BE2C (cell line): ENCODE results near the gene PLCB1.

ENCODE experiments used
- DNase-seq: peaks from one replicate; pipeline ENCODE4 v3.0.0-alpha.2; 2020
- H3K27me3 ChIP-seq: fragments of 250-450 bp; sonication (Bioruptor Pico); 2 replicates; pipeline ENCODE4 v1.5.1; 2020; ENCODE audit warnings: mild to moderate bottlenecking
- H3K36me3 ChIP-seq: fragments of 250-450 bp; sonication (Bioruptor Pico); 2 replicates; pipeline ENCODE4 v1.5.1; 2020; ENCODE audit warnings: mild to moderate bottlenecking
- H3K4me1 ChIP-seq: fragments of 250-450 bp; sonication (Bioruptor Pico); 2 replicates; pipeline ENCODE4 v1.5.1; 2020
- H3K4me3 ChIP-seq: 2 replicates; pipeline ENCODE4 v1.5.1; 2011; ENCODE audit warnings: low read depth, low read length
- H3K9me3 ChIP-seq: fragments of 250-450 bp; sonication (Bioruptor Pico); 2 replicates; pipeline ENCODE4 v1.5.1; 2020
- CTCF ChIP-seq: IDR thresholded peaks from 2 replicates; pipeline ENCODE4 v1.5.1; 2012; ENCODE audit warnings: mild to moderate bottlenecking, low read depth, low read length

Gene PLCB1

DNA sequence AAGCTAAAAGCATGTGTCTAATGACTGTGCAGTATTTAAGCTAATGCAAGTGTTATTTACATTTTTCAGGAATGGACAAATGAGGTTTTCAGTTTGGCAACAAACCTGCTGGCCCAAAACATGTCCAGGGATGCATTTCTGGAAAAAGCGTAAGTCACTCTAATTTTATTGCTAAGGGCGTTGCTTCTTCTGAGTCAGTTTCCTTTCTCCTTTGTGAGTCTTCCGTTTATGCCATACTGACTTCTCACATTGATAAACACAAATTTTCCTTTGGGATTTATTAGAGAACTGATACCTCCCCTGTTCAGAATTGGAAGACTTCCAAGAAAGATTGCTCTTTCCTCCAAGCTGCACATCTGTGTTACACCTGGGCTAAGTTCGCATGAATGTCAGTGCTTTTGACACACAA lies 514.0 kb downstream of the PLCB1 start:
- peaks cover 6% of the 10 kb centered on the region; the same call in 1 of the 2 replicates for H3K4me1 ChIP-seq
- no peak overlapping the region for H3K4me3 ChIP-seq
- no peaks in the 10 kb centered on the region for H3K27me3 ChIP-seq
- no peak for TF ChIP-seq CTCF
- H3K36me3 ChIP-seq, result peaks cover 7% of the 10 kb centered on the region
- no peaks in the 10 kb centered on the region for H3K9me3 ChIP-seq
- DNase-seq, result no peak

DNA sequence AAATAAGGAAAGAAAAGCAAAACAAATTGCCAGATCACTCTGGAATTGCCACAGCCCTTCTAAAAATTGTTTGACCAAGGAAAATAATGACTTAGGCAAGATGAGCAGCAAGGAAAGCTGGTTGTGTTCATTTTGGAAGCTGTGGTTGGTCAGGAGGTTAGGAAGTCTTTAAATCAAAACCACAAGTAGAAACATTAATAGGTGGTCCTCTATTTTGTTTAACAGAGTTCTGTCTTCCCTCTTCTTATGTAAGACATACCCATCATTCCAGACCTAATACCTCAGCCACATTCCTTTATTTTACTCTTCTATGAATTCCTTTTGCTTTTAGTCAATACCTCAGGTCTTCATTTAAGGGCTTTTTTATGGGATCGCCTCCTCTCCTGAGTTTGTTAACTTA lies 514.6 kb downstream of the PLCB1 start:
- Histone ChIP-seq H3K27me3 (no peaks in the 10 kb centered on the region), H3K4me1 (peaks cover 6% of the 10 kb centered on the region; the same call in 1 of the 2 replicates), H3K36me3 (peaks cover 7% of the 10 kb centered on the region), H3K9me3 (no peaks in the 10 kb centered on the region), H3K4me3 (no peak overlapping the region)
- no peak for DNase-seq
- TF ChIP-seq CTCF, result no peak

DNA sequence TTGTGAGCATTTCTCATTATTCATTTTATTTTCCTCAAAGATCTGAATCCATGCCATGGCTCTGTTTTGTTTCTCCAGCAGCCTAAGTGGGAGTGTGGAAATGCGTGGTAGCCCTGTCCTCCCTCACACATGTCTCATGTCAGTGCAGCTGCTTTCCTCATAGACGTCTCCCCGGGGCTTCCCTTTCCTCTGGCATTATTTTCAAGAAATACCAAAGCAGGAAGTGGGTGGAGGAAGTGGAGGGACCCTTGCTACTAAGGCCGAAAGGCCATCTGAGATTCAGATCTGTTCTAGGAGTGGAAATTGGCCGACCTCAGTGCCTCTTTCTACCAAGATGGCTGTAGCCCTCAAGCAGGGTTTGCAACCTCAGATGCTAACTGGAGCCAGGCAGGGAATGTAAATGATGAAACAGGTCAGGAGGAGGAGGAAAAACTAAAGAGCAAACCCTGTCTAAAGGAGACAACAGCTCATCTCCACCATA lies 515.9 kb downstream of the PLCB1 start:
- H3K27me3 ChIP-seq, result no peaks in the 10 kb centered on the region
- DNase-seq, result no peak
- no peak for TF ChIP-seq CTCF
- no peaks in the 10 kb centered on the region for H3K9me3 ChIP-seq
- peaks cover 6% of the 10 kb centered on the region; the same call in 1 of the 2 replicates for H3K4me1 ChIP-seq
- H3K4me3 ChIP-seq, result no peak overlapping the region
- peaks cover 7% of the 10 kb centered on the region for H3K36me3 ChIP-seq

- Histone ChIP-seq H3K4me3 (no peak overlapping the region), H3K36me3 (peaks cover 7% of the 10 kb centered on the region), H3K4me1 (peaks cover 6% of the 10 kb centered on the region; the same call in 1 of the 2 replicates), H3K27me3 (no peaks in the 10 kb centered on the region), H3K9me3 (no peaks in the 10 kb centered on the region)
- no peak for DNase-seq
- TF ChIP-seq CTCF, result no peak
Observed at GRCh38 chr20:8648466-8648865, 516.4 kb downstream of the PLCB1 start.

GRCh38 chr20:8652396-8652795 lies 520.3 kb downstream of the PLCB1 start:
- Histone ChIP-seq H3K4me1 (peaks cover 18% of the 10 kb centered on the region), H3K4me3 (no peak overlapping the region), H3K36me3 (peaks cover under 1% of the 10 kb centered on the region; the same call in 1 of the 2 replicates), H3K9me3 (no peaks in the 10 kb centered on the region), H3K27me3 (no peaks in the 10 kb centered on the region)
- no peak for DNase-seq
- TF ChIP-seq CTCF, result no peak

DNA sequence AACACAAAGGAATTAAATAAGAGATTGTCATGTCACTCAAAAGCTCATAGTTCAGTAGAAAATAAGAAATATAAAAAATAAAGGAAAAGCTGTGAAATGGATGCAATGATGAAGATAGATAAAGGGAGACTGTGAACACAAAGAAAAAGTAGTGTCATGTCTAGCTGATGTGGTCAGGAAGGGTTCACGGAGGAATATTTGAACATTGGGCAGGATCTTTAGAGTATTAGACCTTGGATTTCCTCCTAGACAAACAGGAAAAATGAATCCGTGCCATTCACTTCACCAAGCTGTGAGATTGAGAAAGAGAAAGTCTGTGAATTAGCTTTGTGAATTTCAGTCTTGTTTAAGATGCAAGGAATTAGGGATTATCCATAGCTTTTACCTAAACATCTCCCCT lies 522.4 kb downstream of the PLCB1 start:
- no peak for DNase-seq
- H3K27me3 ChIP-seq, result no peaks in the 10 kb centered on the region
- no peaks in the 10 kb centered on the region; the same call in 1 of the 2 replicates for H3K36me3 ChIP-seq
- H3K9me3 ChIP-seq, result no peaks in the 10 kb centered on the region
- TF ChIP-seq CTCF, result no peak
- peaks cover 12% of the 10 kb centered on the region for H3K4me1 ChIP-seq
- H3K4me3 ChIP-seq, result no peak overlapping the region
